ENCODE results near the gene USP2.
A peak's percentile ranks its signal among the peaks of the same experiment; 100 is the strongest.

The USP2 gene

GRCh38 chr11:119377112-119377901, 4.2 kb downstream of the USP2 start:
- H3K27ac Mint-ChIP-seq = no peak overlapping the region
- H3K4me1 Mint-ChIP-seq = peaks cover 4% of the 10 kb centered on the region
- DNase-seq (ENCODE audit: low spot score in 2 of 2) = no peak
- no peak for ATAC-seq (ENCODE audit: low read depth)
- H3K27me3 Mint-ChIP-seq = peaks cover 5% of the 10 kb centered on the region
- H3K36me3 Mint-ChIP-seq = no peaks in the 10 kb centered on the region
- no peak overlapping the region for H3K4me3 Mint-ChIP-seq
- no peaks in the 10 kb centered on the region for H3K9me3 Mint-ChIP-seq

GRCh38 chr11:119376197-119376847, 5.2 kb downstream of the USP2 start:
- Mint-ChIP-seq H3K27me3 (peaks cover 6% of the 10 kb centered on the region), H3K4me1 (no peaks in the 10 kb centered on the region), H3K36me3 (no peaks in the 10 kb centered on the region), H3K4me3 (no peak overlapping the region), H3K27ac (no peak overlapping the region), H3K9me3 (no peaks in the 10 kb centered on the region)
- no peak for DNase-seq (ENCODE audit: low spot score in 2 of 2)
- no peak for ATAC-seq (ENCODE audit: low read depth)

GRCh38 chr11:119375337-119376196, 5.9 kb downstream of the USP2 start:
- no peak overlapping the region for H3K27ac Mint-ChIP-seq
- no peaks in the 10 kb centered on the region for H3K9me3 Mint-ChIP-seq
- DNase-seq (ENCODE audit: low spot score in 2 of 2) = no peak
- H3K27me3 Mint-ChIP-seq = peaks cover 6% of the 10 kb centered on the region
- ATAC-seq (ENCODE audit: low read depth) = no peak
- H3K36me3 Mint-ChIP-seq = no peaks in the 10 kb centered on the region
- H3K4me3 Mint-ChIP-seq = no peak overlapping the region
- H3K4me1 Mint-ChIP-seq = no peaks in the 10 kb centered on the region

- Mint-ChIP-seq H3K27me3 (peaks cover 6% of the 10 kb centered on the region), H3K9me3 (no peaks in the 10 kb centered on the region), H3K36me3 (no peaks in the 10 kb centered on the region), H3K4me1 (no peaks in the 10 kb centered on the region), H3K27ac (no peak overlapping the region), H3K4me3 (no peak overlapping the region)
- DNase-seq (ENCODE audit: low spot score in 2 of 2) (no peak), ATAC-seq (ENCODE audit: low read depth) (no peak)
These were observed 6.7 kb downstream of the USP2 start for GRCh38 chr11:119374632-119375336.

GRCh38 chr11:119373921-119374631, 7.4 kb downstream of the USP2 start:
- H3K27me3 Mint-ChIP-seq = peaks cover 10% of the 10 kb centered on the region

GRCh38 chr11:119373059-119373920, 8.2 kb downstream of the USP2 start:
- Mint-ChIP-seq H3K27ac (no peak overlapping the region), H3K4me3 (no peak overlapping the region), H3K27me3 (peaks cover 12% of the 10 kb centered on the region), H3K4me1 (no peaks in the 10 kb centered on the region), H3K9me3 (no peaks in the 10 kb centered on the region), H3K36me3 (no peaks in the 10 kb centered on the region)
- ATAC-seq (ENCODE audit: low read depth) = no peak
- DNase-seq (ENCODE audit: low spot score in 2 of 2) = no peak

More at GRCh38 chr11:119373921-119374631, 7.4 kb downstream of the USP2 start:
- H3K9me3 Mint-ChIP-seq = no peaks in the 10 kb centered on the region
- ATAC-seq (ENCODE audit: low read depth) (no peak), DNase-seq (ENCODE audit: low spot score in 2 of 2) (no peak)
- no peak overlapping the region for H3K27ac Mint-ChIP-seq
- no peak overlapping the region for H3K4me3 Mint-ChIP-seq
- H3K36me3 Mint-ChIP-seq = no peaks in the 10 kb centered on the region
- no peaks in the 10 kb centered on the region for H3K4me1 Mint-ChIP-seq

GRCh38 chr11:119372260-119373058, 9.0 kb downstream of the USP2 start:
- Mint-ChIP-seq H3K27ac (no peak overlapping the region), H3K27me3 (peaks cover 16% of the 10 kb centered on the region)

GRCh38 chr11:119371778-119372182, 9.7 kb downstream of the USP2 start:
- Mint-ChIP-seq H3K4me1 (no peaks in the 10 kb centered on the region), H3K27ac (no peak overlapping the region), H3K9me3 (no peaks in the 10 kb centered on the region), H3K4me3 (no peak overlapping the region), H3K27me3 (peaks cover 20% of the 10 kb centered on the region), H3K36me3 (no peaks in the 10 kb centered on the region)
- ATAC-seq (ENCODE audit: low read depth) (peak; percentile 54), DNase-seq (ENCODE audit: low spot score in 2 of 2) (no peak)

More at GRCh38 chr11:119372260-119373058, 9.0 kb downstream of the USP2 start:
- DNase-seq (ENCODE audit: low spot score in 2 of 2) (no peak), ATAC-seq (ENCODE audit: low read depth) (no peak)
- no peaks in the 10 kb centered on the region for H3K36me3 Mint-ChIP-seq
- H3K9me3 Mint-ChIP-seq = no peaks in the 10 kb centered on the region
- no peak overlapping the region for H3K4me3 Mint-ChIP-seq
- H3K4me1 Mint-ChIP-seq = no peaks in the 10 kb centered on the region

GRCh38 chr11:119371067-119371601, 10.4 kb downstream of the USP2 start:
- no peak for DNase-seq (ENCODE audit: low spot score in 2 of 2)
- no peaks in the 10 kb centered on the region for H3K36me3 Mint-ChIP-seq
- no peaks in the 10 kb centered on the region for H3K9me3 Mint-ChIP-seq
- no peak for ATAC-seq (ENCODE audit: low read depth)
- peaks cover 23% of the 10 kb centered on the region for H3K27me3 Mint-ChIP-seq
- H3K4me3 Mint-ChIP-seq = no peak overlapping the region
- no peak overlapping the region for H3K27ac Mint-ChIP-seq
- H3K4me1 Mint-ChIP-seq = no peaks in the 10 kb centered on the region

GRCh38 chr11:119370486-119371046, 10.9 kb downstream of the USP2 start:
- ATAC-seq (ENCODE audit: low read depth) = peak; percentile 61
- DNase-seq (ENCODE audit: low spot score in 2 of 2) = no peak
- no peaks in the 10 kb centered on the region for H3K4me1 Mint-ChIP-seq
- H3K4me3 Mint-ChIP-seq = no peak overlapping the region
- no peaks in the 10 kb centered on the region for H3K9me3 Mint-ChIP-seq
- peaks cover 24% of the 10 kb centered on the region for H3K27me3 Mint-ChIP-seq
- H3K27ac Mint-ChIP-seq = no peak overlapping the region
- H3K36me3 Mint-ChIP-seq = no peaks in the 10 kb centered on the region

- H3K9me3 Mint-ChIP-seq = no peaks in the 10 kb centered on the region
- peaks cover 2% of the 10 kb centered on the region for H3K36me3 Mint-ChIP-seq
- ATAC-seq (ENCODE audit: low read depth) = no peak
- peaks cover 3% of the 10 kb centered on the region for H3K4me1 Mint-ChIP-seq
- H3K27ac Mint-ChIP-seq = no peak overlapping the region
- H3K27me3 Mint-ChIP-seq = peaks cover 31% of the 10 kb centered on the region
- no peak for DNase-seq (ENCODE audit: low spot score in 2 of 2)
- no peak overlapping the region for H3K4me3 Mint-ChIP-seq
These were observed 12.2 kb downstream of the USP2 start for GRCh38 chr11:119369132-119369925.

Measured in memory B cell (primary cell).